Measurements from ENCODE around the gene ATG3. TPM values are rescaled to one million over a fixed set of nuclear protein-coding genes. Genes with fewer than 3 reads are reported as not detected.

ATG3 gene
- polyA plus RNA-seq, 3 donors: 31.4 to 47.9 (median 44.2) TPM

Other genes with a start within 250 kb of the ATG3 start
- gene CD200, start 228.8 kb downstream of the ATG3 start, polyA plus RNA-seq: 10 to 100 TPM in 2 of 3 donors, 1 to 10 TPM in 1; 2.6 to 25.7 (median 13.0) TPM
- gene BTLA, start 62.5 kb downstream of the ATG3 start, polyA plus RNA-seq: 1 to 10 TPM in 1 of 3 donors, under 1 TPM in 1, not detected in 1; 0.43 to 1.2 TPM
- gene SLC35A5, start 83 bp upstream of the ATG3 start, polyA plus RNA-seq: 10 to 100 TPM in 2 of 3 donors, 1 to 10 TPM in 1; 6.5 to 13.0 (median 12.0) TPM
- gene CCDC80, start 79.2 kb upstream of the ATG3 start, polyA plus RNA-seq: 100 to 1,000 TPM in 1 of 3 donors, 10 to 100 TPM in 2; 16.5 to 213 (median 81.7) TPM